H1 (cell line): Measurements from ENCODE around the gene C1D. TPM values are rescaled to one million over a fixed set of nuclear protein-coding genes. Genes with fewer than 3 reads are reported as not detected.

ENCODE experiments used
- CBX5 ChIP-seq: fragments of 300-800, 300-1000 bp; sonication (generic); IDR thresholded peaks from 2 replicates; pipeline ENCODE4 v1.7.1; 2016; ENCODE audit warnings: antibody characterized with exemption, low read length, low read depth
- CTBP2 ChIP-seq: IDR thresholded peaks from 2 replicates; pipeline ENCODE4 v1.7.0; 2011; ENCODE audit warnings: borderline replicate concordance, mild to moderate bottlenecking, moderate library complexity, mixed read lengths, low read length; ENCODE audit not compliant: insufficient read depth, insufficient read length
- NANOG ChIP-seq: IDR thresholded peaks from 2 replicates; pipeline ENCODE4 v1.6.1; 2011; ENCODE audit warnings: low read length, low read depth, mild to moderate bottlenecking, inconsistent platforms; ENCODE audit not compliant: insufficient read depth, poor library complexity, severe bottlenecking
- TAF7 ChIP-seq: optimal IDR thresholded peaks from 2 replicates; pipeline ENCODE3; 2011; ENCODE audit warnings: low read depth, mild to moderate bottlenecking, inconsistent platforms, low read length, moderate library complexity, borderline replicate concordance
- polyA plus RNA-seq, 7 experiments: library from polyadenylated mRNA; depleted of rRNA in 3 of 7; stranded (reverse) in 5 of 7; unstranded in 2 of 7; fragments of >200 nt in 5 of 7; fragments of 200-250 nt in 2 of 7; gene quantifications; 1 replicate in 5 of 7; 2 replicates in 1 of 7; 4 replicates in 1 of 7; pipeline versions ENCODE4 v1.2.1 to v1.2.3, GENCODE V29; 2011 to 2013; ENCODE audit warnings: missing spikeins in 2 of 7, mixed read lengths in 2 of 7
- total RNA-seq: library from RNA; stranded (reverse); fragmentation: NEBNext Ultra II Directional; extraction: Animal tissue kit (Norgen Biotek cat#: 25700); gene quantifications from 2 replicates; pipeline ENCODE4 v1.2.1, GENCODE V29; 2021

C1D gene
- total and polyA plus RNA-seq, 2 of the 8 experiments (the other 6 are each of a cell fraction or from before 2014, with no cell fraction given): 17.5 to 24.1 TPM

GRCh38 chr2:68099260-68099659 is 36.5 kb upstream of the C1D start (continued):
- TF ChIP-seq CTBP2: no peak
- no peak for TF ChIP-seq TAF7
- TF ChIP-seq NANOG: no peak
- TF ChIP-seq CBX5: no peak
